ENCODE measurements around the gene ZNF451. TPM values are rescaled to one million over a fixed set of nuclear protein-coding genes. Genes with fewer than 3 reads are reported as not detected.
"Not testable (repeated sequence)": the region's sequence is repeated elsewhere in the genome, so short reads cannot be mapped to it uniquely, and the experiment has no call there.

Gene ZNF451
- total RNA-seq, 1 donor from 2014 or later, result 25.5 TPM

GRCh38 chr6:57086843-57087242, 3.1 kb upstream of the ZNF451 start:
- Histone ChIP-seq H3K27me3 (ENCODE audit: low read depth) (no peaks in the 10 kb centered on the region), H3K36me3 (peaks cover 3% of the 10 kb centered on the region), H3K4me3 (no peak overlapping the region), H3K9me3 (replicated peaks) (no peaks in the 10 kb centered on the region), H3K27ac (replicated peaks) (no peak overlapping the region), H3K4me1 (peaks cover 13% of the 10 kb centered on the region)
- no peak for TF ChIP-seq CTCF (IDR thresholded peaks at IDR 0.05; ENCODE audit: borderline replicate concordance)
- intact Hi-C loops (cut with micrococcal nuclease), result loop anchor here (5.0 kb wide), 1 partner anchor 40 kb away; the partner anchor contains the start of gene KIAA1586
- no peak for DNase-seq

- H3K27me3 ChIP-seq (ENCODE audit: low read depth), result no peaks in the 10 kb centered on the region
- no peak for TF ChIP-seq CTCF (IDR thresholded peaks at IDR 0.05; ENCODE audit: borderline replicate concordance)
- no peak overlapping the region for H3K27ac ChIP-seq (replicated peaks)
- intact Hi-C loops (cut with micrococcal nuclease), result loop anchor here (5.0 kb wide), 1 partner anchor 41 kb away; the partner anchor contains the start of gene KIAA1586
- no peak for DNase-seq
- peaks cover 24% of the 10 kb centered on the region for H3K4me1 ChIP-seq
- H3K4me3 ChIP-seq, result no peak overlapping the region
- H3K9me3 ChIP-seq (replicated peaks), result no peaks in the 10 kb centered on the region
- H3K36me3 ChIP-seq, result peaks cover 6% of the 10 kb centered on the region
Measured at GRCh38 chr6:57087916-57088315, 2.1 kb upstream of the ZNF451 start.

GRCh38 chr6:57089265-57089664, 723 bp upstream of the ZNF451 start:
- Histone ChIP-seq H3K27ac (replicated peaks) (peak overlapping the region; percentile 89), H3K36me3 (peaks cover 6% of the 10 kb centered on the region), H3K9me3 (replicated peaks) (no peaks in the 10 kb centered on the region), H3K4me1 (peaks cover 37% of the 10 kb centered on the region), H3K27me3 (ENCODE audit: low read depth) (no peaks in the 10 kb centered on the region), H3K4me3 (peak overlapping the region; percentile 76)
- DNase-seq, result no peak
- intact Hi-C loops (cut with micrococcal nuclease), result loop anchor here (5.0 kb wide), 1 partner anchor 42 kb away; the partner anchor contains the start of gene KIAA1586
- no peak for TF ChIP-seq CTCF (IDR thresholded peaks at IDR 0.05; ENCODE audit: borderline replicate concordance)

GRCh38 chr6:57090458-57091067, 575 bp downstream of the ZNF451 start:
- DNase-seq; H3K36me3 ChIP-seq; H3K27me3 ChIP-seq (ENCODE audit: low read depth); H3K9me3 ChIP-seq (replicated peaks); intact Hi-C loops (cut with micrococcal nuclease): not testable (repeated sequence)
- Histone ChIP-seq H3K27ac (replicated peaks) (peak overlapping the region; percentile 89), H3K4me3 (peak overlapping the region; percentile 76), H3K4me1 (peaks cover 42% of the 10 kb centered on the region)

- intact Hi-C loops (cut with micrococcal nuclease); H3K27me3 ChIP-seq (ENCODE audit: low read depth); DNase-seq; H3K27ac ChIP-seq (replicated peaks); H3K9me3 ChIP-seq (replicated peaks); H3K36me3 ChIP-seq: not testable (repeated sequence)
- peak overlapping the region; percentile 26 for H3K4me3 ChIP-seq
- peaks cover 42% of the 10 kb centered on the region for H3K4me1 ChIP-seq
Measured at GRCh38 chr6:57091375-57091774, 1.4 kb downstream of the ZNF451 start.

- intact Hi-C loops (cut with micrococcal nuclease), result no loop called here
Measured at GRCh38 chr6:57094689-57095088, 4.7 kb downstream of the ZNF451 start.

More at GRCh38 chr6:57094689-57095088, 4.7 kb downstream of the ZNF451 start:
- Histone ChIP-seq H3K27me3 (ENCODE audit: low read depth) (no peaks in the 10 kb centered on the region), H3K4me1 (peaks cover 61% of the 10 kb centered on the region), H3K4me3 (no peak overlapping the region), H3K36me3 (peaks cover 22% of the 10 kb centered on the region), H3K27ac (replicated peaks) (no peak overlapping the region), H3K9me3 (replicated peaks) (no peaks in the 10 kb centered on the region)
- TF ChIP-seq CTCF (IDR thresholded peaks at IDR 0.05; ENCODE audit: borderline replicate concordance), result no peak
- no peak for DNase-seq
